Liver (tissue), 9 donors: ENCODE results near the gene PIM1. TPM values are rescaled to one million over a fixed set of nuclear protein-coding genes. Genes with fewer than 3 reads are reported as not detected.
"Not testable (repeated sequence)": the region's sequence is repeated elsewhere in the genome, so short reads cannot be mapped to it uniquely, and the experiment has no call there.

Experiments
- DNase-seq: peaks from one replicate; pipeline ENCODE4 v3.0.0-alpha.2; 2017; ENCODE audit warnings: low spot score
- H3K27ac ChIP-seq, 2 donors: one replicate each; pipeline ENCODE4 v1.7.0; 2013; ENCODE audit warnings: inconsistent platforms in 2 of 2, low read length in 2 of 2, control low read depth in 1 of 2, low read depth in 1 of 2, mild to moderate bottlenecking in 1 of 2
- H3K27me3 ChIP-seq, 4 donors: one replicate each; pipeline versions ENCODE4 v1.6.1 to v1.7.0; 2013; ENCODE audit warnings: low read length in 3 of 4, inconsistent platforms in 1 of 4, mild to moderate bottlenecking in 1 of 4, moderate library complexity in 1 of 4; ENCODE audit not compliant: control insufficient read depth in 4 of 4, insufficient read depth in 4 of 4
- H3K36me3 ChIP-seq, 4 donors: one replicate each; pipeline versions ENCODE4 v1.6.1 to v1.7.0; 2013; ENCODE audit warnings: low read length in 3 of 4, mild to moderate bottlenecking in 3 of 4, low read depth in 1 of 4, moderate library complexity in 1 of 4; ENCODE audit not compliant: control insufficient read depth in 4 of 4, insufficient read depth in 3 of 4
- H3K4me1 ChIP-seq, 4 donors: one replicate each; pipeline versions ENCODE4 v1.6.1 to v1.7.0; 2013; ENCODE audit warnings: low read length in 3 of 4, mild to moderate bottlenecking in 3 of 4, moderate library complexity in 1 of 4; ENCODE audit not compliant: control insufficient read depth in 4 of 4, insufficient read depth in 4 of 4
- H3K4me3 ChIP-seq, 3 donors: one replicate each; pipeline versions ENCODE4 v1.6.1 to v1.7.0; 2013; ENCODE audit warnings: low read length in 3 of 3, control low read depth in 1 of 3, low read depth in 1 of 3, mild to moderate bottlenecking in 1 of 3
- H3K9ac ChIP-seq, 2 donors: one replicate each; pipeline ENCODE4 v1.7.0; 2013; ENCODE audit warnings: low read length in 2 of 2, mild to moderate bottlenecking in 2 of 2, moderate library complexity in 2 of 2, control low read depth in 1 of 2, low read depth in 1 of 2
- H3K9me3 ChIP-seq, 4 donors: one replicate each; pipeline versions ENCODE4 v1.6.1 to v1.7.0; 2013; ENCODE audit warnings: low read length in 3 of 4; ENCODE audit not compliant: control insufficient read depth in 4 of 4
- ATF3 ChIP-seq: IDR thresholded peaks from 2 replicates; pipeline ENCODE4 v1.6.1; 2016; ENCODE audit warnings: antibody characterized with exemption
- CTCF ChIP-seq: fragments of 150-350 bp; IDR thresholded peaks from 2 replicates; pipeline ENCODE4 v1.5.1; 2017; ENCODE audit warnings: improper control_type of control experiment, low read depth, low read length; ENCODE audit not compliant: missing input control
- EGR1 ChIP-seq, 2 donors: IDR thresholded peaks; 2 replicates each; pipeline ENCODE4 v1.6.1; 2016 to 2018; ENCODE audit warnings: antibody characterized with exemption in 2 of 2, low read depth in 2 of 2
- FOXA1 ChIP-seq: IDR thresholded peaks from 2 replicates; pipeline ENCODE4 v1.6.1; 2016; ENCODE audit warnings: antibody characterized with exemption
- FOXA2 ChIP-seq: IDR thresholded peaks from 2 replicates; pipeline ENCODE4 v1.6.1; 2016; ENCODE audit warnings: antibody characterized with exemption
- GABPA ChIP-seq, 2 donors: IDR thresholded peaks in 1 of 2; conservative IDR thresholded peaks in 1 of 2; 2 replicates each; pipeline ENCODE4 v1.6.1; 2016; ENCODE audit warnings: antibody characterized with exemption in 2 of 2, mild to moderate bottlenecking in 1 of 2, moderate library complexity in 1 of 2
- HNF4A ChIP-seq, 2 donors: conservative IDR thresholded peaks; 2 replicates each; pipeline ENCODE4 v1.6.1; 2016; ENCODE audit warnings: antibody characterized with exemption in 2 of 2, mild to moderate bottlenecking in 2 of 2
- HNF4G ChIP-seq: IDR thresholded peaks from 2 replicates; pipeline ENCODE4 v1.6.1; 2016; ENCODE audit warnings: antibody characterized with exemption
- JUND ChIP-seq, 2 donors: IDR thresholded peaks; 2 replicates each; pipeline ENCODE4 v1.6.1; 2016; ENCODE audit warnings: antibody characterized with exemption in 2 of 2
- MAX ChIP-seq: IDR thresholded peaks from 2 replicates; pipeline ENCODE4 v1.6.1; 2016; ENCODE audit warnings: antibody characterized with exemption
- NR2F2 ChIP-seq: IDR thresholded peaks from 2 replicates; pipeline ENCODE4 v1.6.1; 2016; ENCODE audit warnings: antibody characterized with exemption
- RAD21 ChIP-seq, 2 donors: IDR thresholded peaks; 2 replicates each; pipeline ENCODE4 v1.6.1; 2016; ENCODE audit warnings: antibody characterized with exemption in 2 of 2, mild to moderate bottlenecking in 2 of 2
- REST ChIP-seq: IDR thresholded peaks from 2 replicates; pipeline ENCODE4 v1.6.1; 2016; ENCODE audit warnings: antibody characterized with exemption, mild to moderate bottlenecking
- RXRA ChIP-seq, 2 donors: IDR thresholded peaks; 2 replicates each; pipeline ENCODE4 v1.6.1; 2017 to 2018; ENCODE audit warnings: antibody characterized with exemption in 2 of 2, mild to moderate bottlenecking in 1 of 2
- SP1 ChIP-seq: IDR thresholded peaks from 2 replicates; pipeline ENCODE4 v1.6.1; 2018; ENCODE audit warnings: antibody characterized with exemption, mild to moderate bottlenecking
- TAF1 ChIP-seq: conservative IDR thresholded peaks from 2 replicates; pipeline ENCODE4 v1.6.1; 2016; ENCODE audit warnings: antibody characterized with exemption, mild to moderate bottlenecking
- YY1 ChIP-seq: IDR thresholded peaks from 2 replicates; pipeline ENCODE4 v1.6.1; 2016; ENCODE audit warnings: antibody characterized with exemption, mild to moderate bottlenecking
- ZBTB33 ChIP-seq: IDR thresholded peaks from 2 replicates; pipeline ENCODE4 v1.6.1; 2016; ENCODE audit warnings: antibody characterized with exemption
- WGBS: extraction: QIAGEN DNeasy Blood & Tissue Kit; methylation state at CpG from one replicate; pipeline ENCODE4 v1.1.7; 2013; 5-methylcytosine and 5-hydroxymethylcytosine counted together
- polyA plus RNA-seq, 2 donors: library from polyadenylated mRNA; stranded (reverse) in 1 of 2; unstranded in 1 of 2; fragments of 200-250 nt in 1 of 2; fragments of >200 nt in 1 of 2; fragmentation: Nextera tagmentation in 1 of 2; extraction: Ambion mirVana in 1 of 2; gene quantifications; one replicate each; pipeline versions ENCODE4 v1.2.1 to v1.2.3, GENCODE V29; 2013 to 2015
- total RNA-seq, 2 donors: library from RNA; depleted of rRNA; stranded (reverse); fragments of >200 nt; gene quantifications; one replicate each; pipeline ENCODE4 v1.2.3, GENCODE V29; 2014
- donor health status: healthy.
- donor health status: healthy.
- donor health status: healthy.
- donor health status: healthy.
- donor health status: healthy.

The PIM1 gene
- total and polyA plus RNA-seq, 4 donors: 5.5 to 141 (median 10.6) TPM

GRCh38 chr6:37185949-37186720, 16.2 kb downstream of the PIM1 start:
- H3K4me3 ChIP-seq, H3K27me3 ChIP-seq, H3K9me3 ChIP-seq, H3K27ac ChIP-seq, DNase-seq, H3K4me1 ChIP-seq, H3K9ac ChIP-seq, H3K36me3 ChIP-seq: not testable (repeated sequence)
- 81% methylated on average over 6 of the region's 6 CpGs for WGBS
- TF ChIP-seq MAX: peak; percentile 20
- peak; percentile 14 for TF ChIP-seq YY1

GRCh38 chr6:37187321-37188022, 17.5 kb downstream of the PIM1 start:
- WGBS: 79% methylated on average over 7 of the region's 7 CpGs
- Histone ChIP-seq H3K27ac (no peak overlapping the region), H3K9ac (no peak overlapping the region), H3K27me3 (no peaks in the 10 kb centered on the region), H3K36me3 (no peaks in the 10 kb centered on the region), H3K4me3 (no peak overlapping the region), H3K9me3 (no peaks in the 10 kb centered on the region), H3K4me1 (no peaks in the 10 kb centered on the region)
- no peak for TF ChIP-seq NR2F2
- no peak for TF ChIP-seq YY1
- no peak for DNase-seq

- no peaks in the 10 kb centered on the region for H3K27me3 ChIP-seq
- TF ChIP-seq FOXA1 (no peak), RAD21 (IDR thresholded peaks at IDR 0.05) (no peak), GABPA (IDR thresholded peaks at IDR 0.05 in 1 of 2, conservative IDR thresholded peaks at IDR 0.05 in 1 of 2) (no peak), HNF4G (no peak), EGR1 (IDR thresholded peaks at IDR 0.05; ENCODE audit: low read depth in 2 of 2) (no peak), CTCF (no peak), HNF4A (conservative IDR thresholded peaks at IDR 0.05) (no peak), RXRA (IDR thresholded peaks at IDR 0.05) (no peak), MAX (no peak), ZBTB33 (no peak), ATF3 (no peak), NR2F2 (no peak), SP1 (no peak), FOXA2 (no peak), YY1 (no peak), REST (no peak), TAF1 (no peak), JUND (IDR thresholded peaks at IDR 0.05) (no peak)
- H3K4me3 ChIP-seq: no peak overlapping the region
- DNase-seq: no peak
- 71% methylated on average over 2 of the region's 2 CpGs for WGBS
- no peaks in the 10 kb centered on the region for H3K36me3 ChIP-seq
- H3K27ac ChIP-seq: no peak overlapping the region
- no peaks in the 10 kb centered on the region for H3K4me1 ChIP-seq
- H3K9ac ChIP-seq: no peak overlapping the region
- no peaks in the 10 kb centered on the region for H3K9me3 ChIP-seq
Observed at GRCh38 chr6:37188962-37189510, 19.1 kb downstream of the PIM1 start.
